ENCODE results near the gene SCG3. TPM values are rescaled to one million over a fixed set of nuclear protein-coding genes. Genes with fewer than 3 reads are reported as not detected.

Gene SCG3
- polyA plus RNA-seq, 1 donor from 2014 or later: 68.7 TPM

DNA sequence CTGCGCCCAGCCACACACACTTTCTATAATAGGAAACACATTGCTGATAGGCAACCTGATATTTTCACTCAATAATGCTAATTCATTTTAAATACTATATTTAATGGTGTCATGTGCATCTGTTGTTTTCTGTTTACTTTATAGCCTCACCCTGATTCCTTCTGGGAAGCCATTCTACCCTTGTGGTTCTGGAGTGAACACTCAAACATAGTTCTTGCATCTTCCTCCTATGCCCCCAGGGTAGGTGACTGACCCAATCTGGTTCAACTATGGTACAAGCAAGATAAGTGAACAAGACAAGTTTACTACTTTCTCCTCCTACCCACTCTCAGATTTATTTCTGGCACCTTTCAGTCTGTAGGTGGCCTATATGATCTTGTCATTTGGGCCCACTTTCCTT lies 4.3 kb upstream of the SCG3 start:
- Histone ChIP-seq H3K27ac (ENCODE audit: low read length) (no peak overlapping the region), H2AFZ (ENCODE audit: low read depth, low read length) (no peak overlapping the region), H3F3A (ENCODE audit: insufficient read depth, low read length, poor library complexity, severe bottlenecking) (peaks cover 4% of the 10 kb centered on the region), H3K36me3 (ENCODE audit: insufficient read depth, low read length) (no peaks in the 10 kb centered on the region), H3K4me3 (ENCODE audit: low read length) (no peak overlapping the region), H3K9me2 (ENCODE audit: insufficient read depth, low read length) (no peaks in the 10 kb centered on the region), H3K27me3 (ENCODE audit: insufficient read depth, low read depth, low read length) (peaks cover 5% of the 10 kb centered on the region), H3K4me2 (ENCODE audit: low read length) (no peak overlapping the region), H3K9ac (ENCODE audit: low read length) (no peak overlapping the region), H3K79me2 (replicated peaks; ENCODE audit: insufficient read depth, low read length) (peaks cover 4% of the 10 kb centered on the region), H3K9me3 (ENCODE audit: low read length) (no peaks in the 10 kb centered on the region), H4K20me1 (ENCODE audit: insufficient read depth) (no peaks in the 10 kb centered on the region)
- no peak for TF ChIP-seq TAF1 (IDR thresholded peaks at IDR 0.05; ENCODE audit: low read depth)
- TF ChIP-seq, protein P1, sequence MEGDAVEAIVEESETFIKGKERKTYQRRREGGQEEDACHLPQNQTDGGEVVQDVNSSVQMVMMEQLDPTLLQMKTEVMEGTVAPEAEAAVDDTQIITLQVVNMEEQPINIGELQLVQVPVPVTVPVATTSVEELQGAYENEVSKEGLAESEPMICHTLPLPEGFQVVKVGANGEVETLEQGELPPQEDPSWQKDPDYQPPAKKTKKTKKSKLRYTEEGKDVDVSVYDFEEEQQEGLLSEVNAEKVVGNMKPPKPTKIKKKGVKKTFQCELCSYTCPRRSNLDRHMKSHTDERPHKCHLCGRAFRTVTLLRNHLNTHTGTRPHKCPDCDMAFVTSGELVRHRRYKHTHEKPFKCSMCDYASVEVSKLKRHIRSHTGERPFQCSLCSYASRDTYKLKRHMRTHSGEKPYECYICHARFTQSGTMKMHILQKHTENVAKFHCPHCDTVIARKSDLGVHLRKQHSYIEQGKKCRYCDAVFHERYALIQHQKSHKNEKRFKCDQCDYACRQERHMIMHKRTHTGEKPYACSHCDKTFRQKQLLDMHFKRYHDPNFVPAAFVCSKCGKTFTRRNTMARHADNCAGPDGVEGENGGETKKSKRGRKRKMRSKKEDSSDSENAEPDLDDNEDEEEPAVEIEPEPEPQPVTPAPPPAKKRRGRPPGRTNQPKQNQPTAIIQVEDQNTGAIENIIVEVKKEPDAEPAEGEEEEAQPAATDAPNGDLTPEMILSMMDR (IDR thresholded peaks at IDR 0.05; ENCODE audit: poor library complexity, severe bottlenecking): no peak

DNA sequence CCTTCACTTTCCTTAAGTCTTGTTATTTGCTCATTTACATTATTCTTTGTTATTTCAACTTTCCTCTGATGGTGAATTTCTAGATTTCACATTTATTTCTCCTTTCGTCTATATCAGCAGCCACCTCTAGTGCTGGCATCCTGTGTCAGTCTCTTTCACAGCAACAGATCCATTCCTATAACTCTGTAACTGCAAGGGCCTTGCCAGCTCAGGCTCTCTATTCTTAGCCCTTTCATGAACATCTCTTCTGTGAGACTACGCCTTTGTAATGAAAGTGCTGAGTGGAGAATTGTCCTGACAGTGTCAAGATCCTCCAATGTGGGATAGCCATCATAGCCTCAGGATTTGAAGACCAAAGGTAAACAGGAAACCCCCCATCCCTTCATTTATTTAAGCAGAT lies 3.9 kb upstream of the SCG3 start:
- Histone ChIP-seq H3K27ac (ENCODE audit: low read length) (no peak overlapping the region), H3K9me3 (ENCODE audit: low read length) (no peaks in the 10 kb centered on the region), H4K20me1 (ENCODE audit: insufficient read depth) (no peaks in the 10 kb centered on the region), H3K9ac (ENCODE audit: low read length) (no peak overlapping the region), H3K36me3 (ENCODE audit: insufficient read depth, low read length) (no peaks in the 10 kb centered on the region), H3K27me3 (ENCODE audit: insufficient read depth, low read depth, low read length) (peaks cover 5% of the 10 kb centered on the region), H3K4me2 (ENCODE audit: low read length) (no peak overlapping the region), H3K4me3 (ENCODE audit: low read length) (no peak overlapping the region), H2AFZ (ENCODE audit: low read depth, low read length) (no peak overlapping the region), H3K9me2 (ENCODE audit: insufficient read depth, low read length) (no peaks in the 10 kb centered on the region), H3K79me2 (replicated peaks; ENCODE audit: insufficient read depth, low read length) (peaks cover 9% of the 10 kb centered on the region), H3F3A (ENCODE audit: insufficient read depth, low read length, poor library complexity, severe bottlenecking) (peaks cover 4% of the 10 kb centered on the region)
- TF ChIP-seq SMC3 (conservative IDR thresholded peaks at IDR 0.05; ENCODE audit: poor library complexity): no peak
- TF ChIP-seq MXI1 (conservative IDR thresholded peaks at IDR 0.05; ENCODE audit: poor library complexity, severe bottlenecking): no peak
- TF ChIP-seq RAD21 (conservative IDR thresholded peaks at IDR 0.05): no peak
- TF ChIP-seq EZH2 (IDR thresholded peaks at IDR 0.05; ENCODE audit: borderline replicate concordance, insufficient read depth, low read length, poor library complexity, severe bottlenecking): no peak
- TF ChIP-seq, protein P1 (IDR thresholded peaks at IDR 0.05; ENCODE audit: poor library complexity, severe bottlenecking): no peak
- no peak for TF ChIP-seq EP300 (conservative IDR thresholded peaks at IDR 0.05; ENCODE audit: poor library complexity, severe bottlenecking)

DNA sequence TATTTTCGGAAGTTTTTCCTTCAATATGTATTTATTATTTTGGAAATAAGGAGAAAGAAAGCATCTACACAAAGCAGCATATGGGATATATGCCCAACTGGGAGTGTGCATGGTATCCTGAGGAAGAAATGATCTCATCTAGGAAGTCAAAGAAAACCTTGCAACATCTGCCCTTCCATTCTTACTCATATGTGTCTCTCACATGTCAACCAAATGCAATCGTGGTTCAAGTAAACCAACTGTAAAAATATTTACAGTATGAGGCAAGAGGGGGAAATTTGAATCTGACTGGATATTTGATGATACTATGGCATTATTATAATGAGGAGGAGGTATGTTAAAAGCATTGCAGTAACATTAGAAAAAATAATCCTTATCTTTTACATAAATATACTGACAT lies 3.2 kb upstream of the SCG3 start:
- H3K4me3 ChIP-seq (ENCODE audit: low read length): no peak overlapping the region
- H4K20me1 ChIP-seq (ENCODE audit: insufficient read depth): no peaks in the 10 kb centered on the region

More for the DNA sequence above, 3.2 kb upstream of the SCG3 start:
- Histone ChIP-seq H3K4me2 (ENCODE audit: low read length) (no peak overlapping the region), H3K79me2 (replicated peaks; ENCODE audit: insufficient read depth, low read length) (peaks cover 15% of the 10 kb centered on the region), H3K36me3 (ENCODE audit: insufficient read depth, low read length) (no peaks in the 10 kb centered on the region), H3K27me3 (ENCODE audit: insufficient read depth, low read depth, low read length) (peaks cover 5% of the 10 kb centered on the region), H2AFZ (ENCODE audit: low read depth, low read length) (no peak overlapping the region), H3F3A (ENCODE audit: insufficient read depth, low read length, poor library complexity, severe bottlenecking) (peaks cover 4% of the 10 kb centered on the region), H3K9me2 (ENCODE audit: insufficient read depth, low read length) (no peaks in the 10 kb centered on the region), H3K9ac (ENCODE audit: low read length) (no peak overlapping the region), H3K9me3 (ENCODE audit: low read length) (no peaks in the 10 kb centered on the region), H3K27ac (ENCODE audit: low read length) (no peak overlapping the region)
- TF ChIP-seq TAF1 (IDR thresholded peaks at IDR 0.05; ENCODE audit: low read depth) (no peak), SMC3 (conservative IDR thresholded peaks at IDR 0.05; ENCODE audit: poor library complexity) (no peak), MXI1 (conservative IDR thresholded peaks at IDR 0.05; ENCODE audit: poor library complexity, severe bottlenecking) (no peak), RAD21 (conservative IDR thresholded peaks at IDR 0.05) (no peak), EP300 (conservative IDR thresholded peaks at IDR 0.05; ENCODE audit: poor library complexity, severe bottlenecking) (no peak), POLR2AphosphoS5 (IDR thresholded peaks at IDR 0.05) (no peak), EZH2 (IDR thresholded peaks at IDR 0.05; ENCODE audit: borderline replicate concordance, insufficient read depth, low read length, poor library complexity, severe bottlenecking) (no peak)
- TF ChIP-seq, protein P2, sequence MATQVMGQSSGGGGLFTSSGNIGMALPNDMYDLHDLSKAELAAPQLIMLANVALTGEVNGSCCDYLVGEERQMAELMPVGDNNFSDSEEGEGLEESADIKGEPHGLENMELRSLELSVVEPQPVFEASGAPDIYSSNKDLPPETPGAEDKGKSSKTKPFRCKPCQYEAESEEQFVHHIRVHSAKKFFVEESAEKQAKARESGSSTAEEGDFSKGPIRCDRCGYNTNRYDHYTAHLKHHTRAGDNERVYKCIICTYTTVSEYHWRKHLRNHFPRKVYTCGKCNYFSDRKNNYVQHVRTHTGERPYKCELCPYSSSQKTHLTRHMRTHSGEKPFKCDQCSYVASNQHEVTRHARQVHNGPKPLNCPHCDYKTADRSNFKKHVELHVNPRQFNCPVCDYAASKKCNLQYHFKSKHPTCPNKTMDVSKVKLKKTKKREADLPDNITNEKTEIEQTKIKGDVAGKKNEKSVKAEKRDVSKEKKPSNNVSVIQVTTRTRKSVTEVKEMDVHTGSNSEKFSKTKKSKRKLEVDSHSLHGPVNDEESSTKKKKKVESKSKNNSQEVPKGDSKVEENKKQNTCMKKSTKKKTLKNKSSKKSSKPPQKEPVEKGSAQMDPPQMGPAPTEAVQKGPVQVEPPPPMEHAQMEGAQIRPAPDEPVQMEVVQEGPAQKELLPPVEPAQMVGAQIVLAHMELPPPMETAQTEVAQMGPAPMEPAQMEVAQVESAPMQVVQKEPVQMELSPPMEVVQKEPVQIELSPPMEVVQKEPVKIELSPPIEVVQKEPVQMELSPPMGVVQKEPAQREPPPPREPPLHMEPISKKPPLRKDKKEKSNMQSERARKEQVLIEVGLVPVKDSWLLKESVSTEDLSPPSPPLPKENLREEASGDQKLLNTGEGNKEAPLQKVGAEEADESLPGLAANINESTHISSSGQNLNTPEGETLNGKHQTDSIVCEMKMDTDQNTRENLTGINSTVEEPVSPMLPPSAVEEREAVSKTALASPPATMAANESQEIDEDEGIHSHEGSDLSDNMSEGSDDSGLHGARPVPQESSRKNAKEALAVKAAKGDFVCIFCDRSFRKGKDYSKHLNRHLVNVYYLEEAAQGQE (IDR thresholded peaks at IDR 0.05; ENCODE audit: borderline replicate concordance): no peak
- TF ChIP-seq, protein P1 (IDR thresholded peaks at IDR 0.05; ENCODE audit: poor library complexity, severe bottlenecking): no peak

Data from neural cell (in vitro differentiated cells).